GM12873 (cell line): ENCODE measurements around the gene NUP85.

Source experiments
- TF ChIP-seq, protein P1 (sequence below): IDR thresholded peaks from 2 replicates; pipeline ENCODE4 v1.5.1; 2012; ENCODE audit warnings: low read depth, mild to moderate bottlenecking, moderate library complexity, low read length, control low read depth; ENCODE audit not compliant: insufficient read depth; ENCODE audit errors: missing control alignments

The NUP85 gene

DNA sequence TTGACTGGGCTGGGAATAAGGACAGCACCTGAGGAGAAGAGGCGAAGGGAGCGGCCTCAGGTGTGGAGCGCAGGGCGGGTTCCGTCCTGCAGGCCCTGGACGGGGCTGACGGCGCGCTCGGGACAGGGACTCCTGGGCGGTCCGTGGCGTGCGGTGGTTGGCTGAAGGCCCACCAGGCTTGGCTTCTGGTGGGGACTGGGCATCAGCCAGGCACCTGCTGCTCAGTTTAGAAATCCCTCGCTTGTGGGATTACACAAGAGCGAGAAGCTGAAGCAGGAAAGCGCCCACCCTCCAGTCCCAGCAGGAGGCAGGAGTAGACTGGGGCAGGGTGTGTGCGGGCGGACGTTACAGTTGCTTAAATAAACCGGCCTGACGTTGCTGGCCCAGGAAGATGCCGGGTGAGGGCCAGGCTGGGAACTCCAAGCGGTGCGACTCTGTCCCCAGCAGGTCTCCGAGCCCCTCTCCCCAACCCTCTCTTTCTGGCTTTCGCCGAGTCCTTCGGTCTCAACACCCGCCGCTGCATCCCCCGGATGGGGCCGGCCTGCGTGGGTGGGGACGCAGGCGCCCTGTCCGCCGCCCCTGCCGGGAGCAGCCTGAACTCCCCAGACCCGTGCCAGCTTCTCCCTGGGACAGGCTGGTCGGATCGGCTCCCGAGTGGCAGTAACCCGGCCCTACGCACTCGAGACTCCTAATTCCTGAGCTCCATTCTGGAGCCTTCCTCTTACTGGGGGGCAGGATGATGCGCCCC lies 64.9 kb downstream of the NUP85 start:
- TF ChIP-seq, protein P1, sequence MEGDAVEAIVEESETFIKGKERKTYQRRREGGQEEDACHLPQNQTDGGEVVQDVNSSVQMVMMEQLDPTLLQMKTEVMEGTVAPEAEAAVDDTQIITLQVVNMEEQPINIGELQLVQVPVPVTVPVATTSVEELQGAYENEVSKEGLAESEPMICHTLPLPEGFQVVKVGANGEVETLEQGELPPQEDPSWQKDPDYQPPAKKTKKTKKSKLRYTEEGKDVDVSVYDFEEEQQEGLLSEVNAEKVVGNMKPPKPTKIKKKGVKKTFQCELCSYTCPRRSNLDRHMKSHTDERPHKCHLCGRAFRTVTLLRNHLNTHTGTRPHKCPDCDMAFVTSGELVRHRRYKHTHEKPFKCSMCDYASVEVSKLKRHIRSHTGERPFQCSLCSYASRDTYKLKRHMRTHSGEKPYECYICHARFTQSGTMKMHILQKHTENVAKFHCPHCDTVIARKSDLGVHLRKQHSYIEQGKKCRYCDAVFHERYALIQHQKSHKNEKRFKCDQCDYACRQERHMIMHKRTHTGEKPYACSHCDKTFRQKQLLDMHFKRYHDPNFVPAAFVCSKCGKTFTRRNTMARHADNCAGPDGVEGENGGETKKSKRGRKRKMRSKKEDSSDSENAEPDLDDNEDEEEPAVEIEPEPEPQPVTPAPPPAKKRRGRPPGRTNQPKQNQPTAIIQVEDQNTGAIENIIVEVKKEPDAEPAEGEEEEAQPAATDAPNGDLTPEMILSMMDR: peak; percentile 48

DNA sequence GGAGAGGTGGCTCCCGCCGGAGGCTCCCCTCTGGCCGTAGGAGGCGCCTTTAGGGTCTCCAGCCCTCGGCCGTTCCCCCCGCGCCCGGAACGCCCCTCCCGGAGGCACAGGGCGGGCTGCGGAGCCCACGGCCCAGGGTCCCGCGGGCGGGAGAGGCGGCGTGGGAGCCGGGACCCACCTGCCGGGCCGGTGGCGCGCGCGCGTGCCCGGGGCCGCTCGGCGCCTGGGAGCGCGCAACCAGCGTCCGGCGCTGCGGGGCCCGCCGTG lies 65.4 kb downstream of the NUP85 start, which contains the start of gene MIF4GD:
Gene MIF4GD (minus strand): TSS at position 266 of the 267 bp plus-strand sequence. CDS start 1,036 bp downstream, outside the sequence.
- TF ChIP-seq, protein P1: no peak

DNA sequence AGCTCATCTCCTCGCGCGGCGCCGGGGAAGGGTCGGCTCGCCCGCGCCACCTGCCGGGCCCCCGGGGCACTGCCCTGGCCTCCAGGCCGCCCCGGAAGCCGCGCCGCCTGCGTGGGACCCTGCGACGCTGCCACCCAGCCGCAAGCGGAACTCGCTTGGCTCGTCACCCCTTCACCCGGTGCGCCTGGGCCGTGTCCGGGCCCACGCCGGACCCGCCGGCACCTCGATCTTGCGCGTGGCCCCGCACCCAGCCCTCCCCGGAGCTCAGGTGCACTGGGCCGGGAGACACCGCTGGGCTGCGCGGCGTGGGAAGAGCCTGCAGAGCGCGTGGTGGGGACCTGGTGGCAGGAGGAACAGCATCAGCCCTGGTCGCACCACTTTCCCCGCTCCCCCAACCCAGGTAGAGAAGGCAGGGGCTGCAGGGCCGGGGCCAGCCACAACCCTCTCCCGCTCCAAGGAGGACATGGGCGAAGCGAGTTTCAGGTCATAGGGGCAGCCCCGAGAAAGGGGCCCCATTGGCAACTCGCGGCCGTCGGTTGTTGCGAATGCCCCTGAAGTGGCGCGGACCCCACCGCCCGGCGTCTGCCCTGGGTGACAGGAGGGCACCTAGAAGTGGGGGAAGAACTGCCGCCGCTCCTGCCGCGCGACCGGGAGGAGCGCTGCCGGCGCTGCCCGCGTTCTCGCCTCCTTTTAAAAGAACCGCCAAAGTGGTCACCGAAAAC lies 65.9 kb downstream of the NUP85 start:
- TF ChIP-seq, protein P1: peak; percentile 70

DNA sequence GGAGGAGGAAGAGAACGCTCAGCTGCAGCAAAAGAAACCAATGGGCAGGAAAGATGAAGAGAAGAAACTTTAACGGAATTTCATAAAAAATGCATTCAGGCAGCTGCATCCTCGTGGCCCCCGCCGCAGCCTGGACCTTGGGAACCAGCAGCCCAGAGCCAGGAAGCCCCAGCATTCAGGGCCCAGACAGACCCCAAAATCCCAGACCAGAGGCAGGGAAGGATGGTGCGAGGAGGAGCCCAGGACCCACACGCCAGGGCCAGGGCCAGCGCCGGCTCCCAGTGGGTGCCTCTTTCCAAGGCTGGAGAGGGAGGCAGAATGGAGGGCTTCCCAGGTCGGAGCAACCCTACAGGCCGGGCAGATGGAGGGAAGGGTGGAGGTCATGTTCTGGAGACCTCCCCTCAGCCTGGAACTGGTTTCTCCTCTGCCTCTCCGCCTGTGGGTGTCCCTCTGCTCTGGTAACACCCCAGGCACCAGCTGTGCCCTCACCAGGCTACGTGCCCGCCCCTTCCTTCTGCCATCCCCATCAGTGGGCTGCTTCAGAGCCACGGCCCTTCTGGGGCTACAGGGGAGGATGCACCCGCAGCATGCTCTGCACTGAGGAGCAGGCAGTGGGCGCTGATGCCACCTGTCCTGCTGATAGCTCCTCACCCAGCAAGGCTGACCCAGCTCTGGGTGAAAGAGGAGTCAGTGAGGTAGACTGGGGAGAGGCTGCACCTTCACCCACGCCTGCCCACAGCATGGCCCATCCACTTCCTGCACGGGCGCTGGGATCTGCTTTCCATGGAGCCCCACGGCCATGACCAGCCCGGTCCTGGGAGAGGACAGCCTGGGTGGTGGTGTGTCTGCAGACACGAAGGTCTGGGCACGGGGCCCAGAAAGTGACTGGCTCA lies 66.7 kb downstream of the NUP85 start:
- TF ChIP-seq, protein P1: no peak

DNA sequence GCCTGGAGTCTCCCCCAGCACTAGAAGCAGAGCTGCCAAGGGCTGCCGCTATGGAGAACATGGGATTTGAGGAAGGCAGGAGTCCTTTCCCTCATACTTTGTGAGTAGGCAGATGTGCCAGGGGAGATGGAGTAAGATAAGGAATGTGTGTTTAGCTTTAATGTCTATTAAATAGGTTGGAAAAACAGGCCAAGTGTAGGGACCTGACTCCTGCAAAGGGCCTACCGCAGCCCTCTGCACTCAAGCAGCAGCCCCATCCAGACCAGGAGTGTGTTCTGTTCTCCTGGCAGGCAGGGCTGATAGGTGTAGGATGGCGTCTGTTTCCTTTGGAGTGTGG lies 67.3 kb downstream of the NUP85 start:
- TF ChIP-seq, protein P1: no peak

DNA sequence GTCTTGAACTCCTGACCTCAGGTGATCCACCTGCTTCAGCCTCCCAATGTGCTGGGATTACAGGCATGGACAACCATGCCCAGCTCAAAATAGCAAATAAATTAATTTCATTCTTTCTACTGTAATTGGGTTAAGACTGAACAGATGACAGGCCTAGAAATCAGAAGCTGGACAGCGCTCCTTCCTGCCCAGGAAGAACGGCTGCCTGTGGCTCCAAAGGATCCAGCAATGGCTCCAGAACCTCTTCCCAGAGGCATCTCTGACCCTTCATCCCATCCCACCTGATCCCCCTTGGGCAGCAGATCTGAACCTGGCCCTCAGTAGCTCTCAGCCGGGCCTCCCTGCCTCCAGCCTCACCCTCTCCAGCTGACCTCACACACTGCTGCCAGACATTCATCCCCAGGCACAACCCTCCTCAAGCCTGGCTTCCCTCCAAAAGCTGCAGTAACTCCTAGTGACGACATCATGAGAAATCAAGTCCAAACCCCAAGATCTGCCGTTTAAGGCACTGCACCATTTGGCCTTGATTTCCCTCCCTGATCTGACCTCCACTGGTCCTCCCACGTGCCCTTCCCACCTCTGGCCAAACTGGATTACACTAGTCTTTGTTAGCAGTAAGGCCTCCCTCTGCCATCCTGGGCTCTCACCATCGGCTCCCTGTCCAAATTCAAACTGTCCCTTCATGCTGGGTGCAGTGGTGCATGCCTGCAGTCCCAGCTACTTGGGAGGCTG lies 68.7 kb downstream of the NUP85 start:
- TF ChIP-seq, protein P1: no peak
